NCI-H226 (cell line): ENCODE results near the gene MEX3C.

ENCODE experiments used
- DNase-seq: peaks from one replicate; pipeline ENCODE4 v3.0.0-alpha.2; 2015

MEX3C gene

GRCh38 chr18:51191128-51191717 lies 6.3 kb downstream of the MEX3C start:
- DNase-seq: no peak

GRCh38 chr18:51190000-51190399 lies 7.5 kb downstream of the MEX3C start:
- DNase-seq: no peak

- DNase-seq: no peak
Measured at GRCh38 chr18:51188024-51188701, 9.3 kb downstream of the MEX3C start.

GRCh38 chr18:51185075-51185474 lies 12.4 kb downstream of the MEX3C start:
- no peak for DNase-seq

GRCh38 chr18:51184091-51184457 lies 13.4 kb downstream of the MEX3C start:
- no peak for DNase-seq

- no peak for DNase-seq
Measured at GRCh38 chr18:51183372-51184090, 13.9 kb downstream of the MEX3C start.

- no peak for DNase-seq
Measured at GRCh38 chr18:51182824-51183223, 14.7 kb downstream of the MEX3C start.

- no peak for DNase-seq
Measured at GRCh38 chr18:51171625-51172259, 25.7 kb downstream of the MEX3C start.

GRCh38 chr18:51171223-51171622 lies 26.3 kb downstream of the MEX3C start:
- DNase-seq: no peak

GRCh38 chr18:51170664-51171063 lies 26.8 kb downstream of the MEX3C start:
- DNase-seq: no peak

GRCh38 chr18:51169731-51170130 lies 27.8 kb downstream of the MEX3C start:
- no peak for DNase-seq

GRCh38 chr18:51168960-51169662 lies 28.4 kb downstream of the MEX3C start:
- no peak for DNase-seq

GRCh38 chr18:51168026-51168742 lies 29.3 kb downstream of the MEX3C start:
- DNase-seq: no peak

GRCh38 chr18:51165296-51165695 lies 32.2 kb downstream of the MEX3C start:
- DNase-seq: no peak

- no peak for DNase-seq
Measured at GRCh38 chr18:51164761-51165281, 32.7 kb downstream of the MEX3C start.

- no peak for DNase-seq
Measured at GRCh38 chr18:51164342-51164741, 33.1 kb downstream of the MEX3C start.

- DNase-seq: no peak
Measured at GRCh38 chr18:51163543-51163942, 33.9 kb downstream of the MEX3C start.

- no peak for DNase-seq
Measured at GRCh38 chr18:51162617-51163016, 34.9 kb downstream of the MEX3C start.

- DNase-seq: no peak
Measured at GRCh38 chr18:51160646-51161045, 36.8 kb downstream of the MEX3C start.

- no peak for DNase-seq
Measured at GRCh38 chr18:51157215-51157614, 40.3 kb downstream of the MEX3C start.

GRCh38 chr18:51154431-51155063 lies 42.9 kb downstream of the MEX3C start:
- no peak for DNase-seq
